ENCODE data around the gene CD300LF. TPM values are rescaled to one million over a fixed set of nuclear protein-coding genes. Genes with fewer than 3 reads are reported as not detected.

The CD300LF gene
- total RNA-seq, 1 donor: not detected

- H3K4me2 ChIP-seq (ENCODE audit: insufficient read depth, low read length): no peak overlapping the region
- no peak for DNase-seq (ENCODE audit: insufficient read length, low spot score, missing footprints)
- no peaks in the 10 kb centered on the region for H3K36me3 ChIP-seq (ENCODE audit: insufficient read depth, low read length)
- no peaks in the 10 kb centered on the region for H3K4me1 ChIP-seq (ENCODE audit: insufficient read depth, low read length)
- H3K27me3 ChIP-seq (ENCODE audit: insufficient read depth, low read length): no peaks in the 10 kb centered on the region
- no peak overlapping the region for H3K4me3 ChIP-seq (ENCODE audit: insufficient read depth, low read length)
- no peaks in the 10 kb centered on the region for H4K20me1 ChIP-seq (ENCODE audit: insufficient read depth, low read length)
- H3K79me2 ChIP-seq (ENCODE audit: insufficient read depth, low read length): no peaks in the 10 kb centered on the region
- TF ChIP-seq, protein P1, sequence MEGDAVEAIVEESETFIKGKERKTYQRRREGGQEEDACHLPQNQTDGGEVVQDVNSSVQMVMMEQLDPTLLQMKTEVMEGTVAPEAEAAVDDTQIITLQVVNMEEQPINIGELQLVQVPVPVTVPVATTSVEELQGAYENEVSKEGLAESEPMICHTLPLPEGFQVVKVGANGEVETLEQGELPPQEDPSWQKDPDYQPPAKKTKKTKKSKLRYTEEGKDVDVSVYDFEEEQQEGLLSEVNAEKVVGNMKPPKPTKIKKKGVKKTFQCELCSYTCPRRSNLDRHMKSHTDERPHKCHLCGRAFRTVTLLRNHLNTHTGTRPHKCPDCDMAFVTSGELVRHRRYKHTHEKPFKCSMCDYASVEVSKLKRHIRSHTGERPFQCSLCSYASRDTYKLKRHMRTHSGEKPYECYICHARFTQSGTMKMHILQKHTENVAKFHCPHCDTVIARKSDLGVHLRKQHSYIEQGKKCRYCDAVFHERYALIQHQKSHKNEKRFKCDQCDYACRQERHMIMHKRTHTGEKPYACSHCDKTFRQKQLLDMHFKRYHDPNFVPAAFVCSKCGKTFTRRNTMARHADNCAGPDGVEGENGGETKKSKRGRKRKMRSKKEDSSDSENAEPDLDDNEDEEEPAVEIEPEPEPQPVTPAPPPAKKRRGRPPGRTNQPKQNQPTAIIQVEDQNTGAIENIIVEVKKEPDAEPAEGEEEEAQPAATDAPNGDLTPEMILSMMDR (IDR thresholded peaks at IDR 0.05; ENCODE audit: extremely low read depth, low read depth, low read length): no peak
- H3K27ac ChIP-seq (ENCODE audit: low read depth, low read length): no peak overlapping the region
- no peaks in the 10 kb centered on the region for H3K9me3 ChIP-seq (ENCODE audit: low read depth, low read length)
- no peak overlapping the region for H2AFZ ChIP-seq (ENCODE audit: low read length)
These were observed 13.5 kb downstream of the CD300LF start for GRCh38 chr17:74699236-74699635.

GRCh38 chr17:74698069-74698468, 14.7 kb downstream of the CD300LF start:
- no peaks in the 10 kb centered on the region for H3K27me3 ChIP-seq (ENCODE audit: insufficient read depth, low read length)
- H3K36me3 ChIP-seq (ENCODE audit: insufficient read depth, low read length): no peaks in the 10 kb centered on the region
- no peaks in the 10 kb centered on the region for H3K4me1 ChIP-seq (ENCODE audit: insufficient read depth, low read length)
- no peaks in the 10 kb centered on the region for H4K20me1 ChIP-seq (ENCODE audit: insufficient read depth, low read length)
- H3K4me3 ChIP-seq (ENCODE audit: insufficient read depth, low read length): no peak overlapping the region
- no peaks in the 10 kb centered on the region for H3K9me3 ChIP-seq (ENCODE audit: low read depth, low read length)
- TF ChIP-seq, protein P1 (IDR thresholded peaks at IDR 0.05; ENCODE audit: extremely low read depth, low read depth, low read length): no peak
- H2AFZ ChIP-seq (ENCODE audit: low read length): no peak overlapping the region
- H3K79me2 ChIP-seq (ENCODE audit: insufficient read depth, low read length): no peaks in the 10 kb centered on the region
- H3K27ac ChIP-seq (ENCODE audit: low read depth, low read length): no peak overlapping the region
- DNase-seq (ENCODE audit: insufficient read length, low spot score, missing footprints): no peak
- no peak overlapping the region for H3K4me2 ChIP-seq (ENCODE audit: insufficient read depth, low read length)

GRCh38 chr17:74697515-74697914, 15.2 kb downstream of the CD300LF start:
- Histone ChIP-seq H3K79me2 (ENCODE audit: insufficient read depth, low read length) (no peaks in the 10 kb centered on the region), H3K36me3 (ENCODE audit: insufficient read depth, low read length) (no peaks in the 10 kb centered on the region), H3K27me3 (ENCODE audit: insufficient read depth, low read length) (no peaks in the 10 kb centered on the region), H3K9me3 (ENCODE audit: low read depth, low read length) (no peaks in the 10 kb centered on the region), H3K4me1 (ENCODE audit: insufficient read depth, low read length) (no peaks in the 10 kb centered on the region), H2AFZ (ENCODE audit: low read length) (no peak overlapping the region), H3K27ac (ENCODE audit: low read depth, low read length) (no peak overlapping the region), H3K4me3 (ENCODE audit: insufficient read depth, low read length) (no peak overlapping the region), H3K4me2 (ENCODE audit: insufficient read depth, low read length) (no peak overlapping the region), H4K20me1 (ENCODE audit: insufficient read depth, low read length) (no peaks in the 10 kb centered on the region)
- TF ChIP-seq, protein P1 (IDR thresholded peaks at IDR 0.05; ENCODE audit: extremely low read depth, low read depth, low read length): no peak
- DNase-seq (ENCODE audit: insufficient read length, low spot score, missing footprints): no peak

DNA sequence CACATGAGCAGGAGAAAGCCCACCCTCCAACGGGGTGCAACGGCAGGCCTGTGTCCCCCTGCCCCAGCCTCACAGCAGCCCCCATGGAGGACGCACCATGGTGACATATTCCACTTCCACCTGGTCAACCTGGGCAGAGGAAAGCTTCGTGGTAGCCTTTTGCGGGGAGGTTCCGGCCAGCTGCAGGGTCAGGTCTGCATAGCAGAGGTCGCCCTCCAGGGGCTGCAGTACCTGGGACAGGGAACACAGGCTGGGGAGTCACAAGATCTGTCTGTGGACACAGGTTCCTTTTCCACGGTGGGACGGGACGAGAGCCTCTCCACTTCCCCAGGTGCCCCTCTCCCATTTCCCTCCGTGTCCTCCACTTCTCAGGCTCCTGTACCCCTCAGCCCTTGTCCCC, 17.1 kb downstream of the CD300LF start:
- TF ChIP-seq, protein P1 (IDR thresholded peaks at IDR 0.05; ENCODE audit: extremely low read depth, low read depth, low read length): no peak
- H3K4me2 ChIP-seq (ENCODE audit: insufficient read depth, low read length): no peak overlapping the region
- no peaks in the 10 kb centered on the region for H3K36me3 ChIP-seq (ENCODE audit: insufficient read depth, low read length)
- no peak overlapping the region for H3K4me3 ChIP-seq (ENCODE audit: insufficient read depth, low read length)
- H4K20me1 ChIP-seq (ENCODE audit: insufficient read depth, low read length): no peaks in the 10 kb centered on the region
- no peaks in the 10 kb centered on the region for H3K27me3 ChIP-seq (ENCODE audit: insufficient read depth, low read length)
- no peak overlapping the region for H2AFZ ChIP-seq (ENCODE audit: low read length)
- no peaks in the 10 kb centered on the region for H3K4me1 ChIP-seq (ENCODE audit: insufficient read depth, low read length)
- H3K27ac ChIP-seq (ENCODE audit: low read depth, low read length): no peak overlapping the region
- no peaks in the 10 kb centered on the region for H3K9me3 ChIP-seq (ENCODE audit: low read depth, low read length)
- H3K79me2 ChIP-seq (ENCODE audit: insufficient read depth, low read length): no peaks in the 10 kb centered on the region
- no peak for DNase-seq (ENCODE audit: insufficient read length, low spot score, missing footprints)
